ENCODE measurements around the gene PCNX3. TPM values are rescaled to one million over a fixed set of nuclear protein-coding genes. Genes with fewer than 3 reads are reported as not detected.

PCNX3 gene
- total and polyA plus RNA-seq, 10 of the 15 experiments (the other 5 are each of a cell fraction or from before 2014, with no cell fraction given), result 0.03 to 46.6 (median 8.4) TPM

GRCh38 chr11:65639623-65640482 lies 24.3 kb downstream of the PCNX3 start (continued):
- TF ChIP-seq IKZF2 (IDR thresholded peaks at IDR 0.05), result peak; percentile 75 to 85
- peak; percentile 28; the same call in 1 of the 2 replicates for TF ChIP-seq EED (IDR thresholded peaks at IDR 0.05; ENCODE audit: low read depth)
- TF ChIP-seq ASH2L (IDR thresholded peaks at IDR 0.05; ENCODE audit: borderline replicate concordance, low read depth), result no peak
- TF ChIP-seq, protein P1, sequence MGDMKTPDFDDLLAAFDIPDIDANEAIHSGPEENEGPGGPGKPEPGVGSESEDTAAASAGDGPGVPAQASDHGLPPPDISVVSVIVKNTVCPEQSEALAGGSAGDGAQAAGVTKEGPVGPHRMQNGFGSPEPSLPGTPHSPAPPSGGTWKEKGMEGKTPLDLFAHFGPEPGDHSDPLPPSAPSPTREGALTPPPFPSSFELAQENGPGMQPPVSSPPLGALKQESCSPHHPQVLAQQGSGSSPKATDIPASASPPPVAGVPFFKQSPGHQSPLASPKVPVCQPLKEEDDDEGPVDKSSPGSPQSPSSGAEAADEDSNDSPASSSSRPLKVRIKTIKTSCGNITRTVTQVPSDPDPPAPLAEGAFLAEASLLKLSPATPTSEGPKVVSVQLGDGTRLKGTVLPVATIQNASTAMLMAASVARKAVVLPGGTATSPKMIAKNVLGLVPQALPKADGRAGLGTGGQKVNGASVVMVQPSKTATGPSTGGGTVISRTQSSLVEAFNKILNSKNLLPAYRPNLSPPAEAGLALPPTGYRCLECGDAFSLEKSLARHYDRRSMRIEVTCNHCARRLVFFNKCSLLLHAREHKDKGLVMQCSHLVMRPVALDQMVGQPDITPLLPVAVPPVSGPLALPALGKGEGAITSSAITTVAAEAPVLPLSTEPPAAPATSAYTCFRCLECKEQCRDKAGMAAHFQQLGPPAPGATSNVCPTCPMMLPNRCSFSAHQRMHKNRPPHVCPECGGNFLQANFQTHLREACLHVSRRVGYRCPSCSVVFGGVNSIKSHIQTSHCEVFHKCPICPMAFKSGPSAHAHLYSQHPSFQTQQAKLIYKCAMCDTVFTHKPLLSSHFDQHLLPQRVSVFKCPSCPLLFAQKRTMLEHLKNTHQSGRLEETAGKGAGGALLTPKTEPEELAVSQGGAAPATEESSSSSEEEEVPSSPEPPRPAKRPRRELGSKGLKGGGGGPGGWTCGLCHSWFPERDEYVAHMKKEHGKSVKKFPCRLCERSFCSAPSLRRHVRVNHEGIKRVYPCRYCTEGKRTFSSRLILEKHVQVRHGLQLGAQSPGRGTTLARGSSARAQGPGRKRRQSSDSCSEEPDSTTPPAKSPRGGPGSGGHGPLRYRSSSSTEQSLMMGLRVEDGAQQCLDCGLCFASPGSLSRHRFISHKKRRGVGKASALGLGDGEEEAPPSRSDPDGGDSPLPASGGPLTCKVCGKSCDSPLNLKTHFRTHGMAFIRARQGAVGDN (IDR thresholded peaks at IDR 0.05), result peak; percentile 79
- no peak for TF ChIP-seq ZBTB4 (CRISPR knock-in tag; IDR thresholded peaks at IDR 0.05)
- TF ChIP-seq NFYA (IDR thresholded peaks at IDR 0.05; ENCODE audit: borderline replicate concordance, low read depth, low read length), result no peak
- no peak for TF ChIP-seq ZNF24 (IDR thresholded peaks at IDR 0.05)
- peak; percentile 92 for TF ChIP-seq IKZF1 (conservative IDR thresholded peaks at IDR 0.05)
- TF ChIP-seq, protein P2, sequence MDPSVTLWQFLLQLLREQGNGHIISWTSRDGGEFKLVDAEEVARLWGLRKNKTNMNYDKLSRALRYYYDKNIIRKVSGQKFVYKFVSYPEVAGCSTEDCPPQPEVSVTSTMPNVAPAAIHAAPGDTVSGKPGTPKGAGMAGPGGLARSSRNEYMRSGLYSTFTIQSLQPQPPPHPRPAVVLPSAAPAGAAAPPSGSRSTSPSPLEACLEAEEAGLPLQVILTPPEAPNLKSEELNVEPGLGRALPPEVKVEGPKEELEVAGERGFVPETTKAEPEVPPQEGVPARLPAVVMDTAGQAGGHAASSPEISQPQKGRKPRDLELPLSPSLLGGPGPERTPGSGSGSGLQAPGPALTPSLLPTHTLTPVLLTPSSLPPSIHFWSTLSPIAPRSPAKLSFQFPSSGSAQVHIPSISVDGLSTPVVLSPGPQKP (IDR thresholded peaks at IDR 0.05; ENCODE audit: low read depth, low read length), result no peak
- TF ChIP-seq RFX5 (IDR thresholded peaks at IDR 0.05; ENCODE audit: low read depth, low read length), result peak; percentile 16; the same call in 1 of the 2 replicates
- TF ChIP-seq FOXM1 (IDR thresholded peaks at IDR 0.05; ENCODE audit: low read depth, low read length), result no peak
- TF ChIP-seq RELA (IDR thresholded peaks at IDR 0.05; ENCODE audit: borderline replicate concordance, partially characterized antibody), result peak; percentile 9
- TF ChIP-seq ZNF384 (IDR thresholded peaks at IDR 0.05; ENCODE audit: borderline replicate concordance, low read depth, low read length), result no peak
- no peak for TF ChIP-seq IRF4 (IDR thresholded peaks at IDR 0.05; ENCODE audit: low read depth, low read length)
- no peak for TF ChIP-seq SUPT20H (IDR thresholded peaks at IDR 0.05; ENCODE audit: borderline replicate concordance, control insufficient read depth, low read depth, low read length)
- TF ChIP-seq, protein P3, sequence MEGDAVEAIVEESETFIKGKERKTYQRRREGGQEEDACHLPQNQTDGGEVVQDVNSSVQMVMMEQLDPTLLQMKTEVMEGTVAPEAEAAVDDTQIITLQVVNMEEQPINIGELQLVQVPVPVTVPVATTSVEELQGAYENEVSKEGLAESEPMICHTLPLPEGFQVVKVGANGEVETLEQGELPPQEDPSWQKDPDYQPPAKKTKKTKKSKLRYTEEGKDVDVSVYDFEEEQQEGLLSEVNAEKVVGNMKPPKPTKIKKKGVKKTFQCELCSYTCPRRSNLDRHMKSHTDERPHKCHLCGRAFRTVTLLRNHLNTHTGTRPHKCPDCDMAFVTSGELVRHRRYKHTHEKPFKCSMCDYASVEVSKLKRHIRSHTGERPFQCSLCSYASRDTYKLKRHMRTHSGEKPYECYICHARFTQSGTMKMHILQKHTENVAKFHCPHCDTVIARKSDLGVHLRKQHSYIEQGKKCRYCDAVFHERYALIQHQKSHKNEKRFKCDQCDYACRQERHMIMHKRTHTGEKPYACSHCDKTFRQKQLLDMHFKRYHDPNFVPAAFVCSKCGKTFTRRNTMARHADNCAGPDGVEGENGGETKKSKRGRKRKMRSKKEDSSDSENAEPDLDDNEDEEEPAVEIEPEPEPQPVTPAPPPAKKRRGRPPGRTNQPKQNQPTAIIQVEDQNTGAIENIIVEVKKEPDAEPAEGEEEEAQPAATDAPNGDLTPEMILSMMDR (IDR thresholded peaks at IDR 0.05 in 2 of 3, conservative IDR thresholded peaks at IDR 0.05 in 1 of 3; ENCODE audit: control insufficient read depth in 2 of 3, extremely low read depth in 1 of 3, insufficient read depth in 1 of 3, low read depth in 3 of 3, low read length in 3 of 3), result no peak
- TF ChIP-seq SPI1 (IDR thresholded peaks at IDR 0.05; ENCODE audit: borderline replicate concordance, insufficient read depth, low read depth, low read length), result no peak; the same call in 1 of the 2 replicates
- TF ChIP-seq NFYB (IDR thresholded peaks at IDR 0.05; ENCODE audit: insufficient read depth, low read depth, low read length), result no peak
